NOMO-1 treated with DMSO at 0.1 percent for 48 hours (cell line): ENCODE data around the gene GAB4.
"Not testable (repeated sequence)": the region's sequence is repeated elsewhere in the genome, so short reads cannot be mapped to it uniquely, and the experiment has no call there.

ENCODE experiments used
- DNase-seq: peaks from one replicate; lab custom pipeline; 2025; ENCODE audit not compliant: unreplicated experiment; lab: John Stamatoyannopoulos, UW

GAB4 gene

GRCh38 chr22:16959345-16959930 lies 48.6 kb downstream of the GAB4 start:
- no peak for DNase-seq

- DNase-seq: no peak
Observed at GRCh38 chr22:16958475-16958874, 49.5 kb downstream of the GAB4 start.

DNA sequence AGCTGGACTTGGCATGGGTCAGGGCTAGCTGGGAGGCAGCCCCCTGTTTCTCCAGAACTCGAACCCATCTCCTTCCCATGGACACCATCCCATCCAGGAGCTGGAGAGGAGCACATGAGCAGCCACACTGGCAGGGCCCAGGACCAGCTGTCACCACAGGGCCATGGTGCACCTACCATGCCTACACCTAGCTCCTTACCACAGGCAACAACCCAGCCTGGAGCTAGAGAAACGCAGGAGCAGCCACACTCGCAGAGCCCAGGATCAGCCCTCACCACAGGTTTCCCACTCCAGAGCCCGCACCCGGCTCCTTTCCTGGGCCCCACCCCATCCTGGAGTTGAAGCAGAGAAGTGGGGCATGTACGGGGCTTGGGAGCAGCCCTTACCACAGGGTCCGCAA lies 50.2 kb downstream of the GAB4 start:
- no peak for DNase-seq

GRCh38 chr22:16956290-16956689 lies 51.7 kb downstream of the GAB4 start:
- DNase-seq: no peak

DNA sequence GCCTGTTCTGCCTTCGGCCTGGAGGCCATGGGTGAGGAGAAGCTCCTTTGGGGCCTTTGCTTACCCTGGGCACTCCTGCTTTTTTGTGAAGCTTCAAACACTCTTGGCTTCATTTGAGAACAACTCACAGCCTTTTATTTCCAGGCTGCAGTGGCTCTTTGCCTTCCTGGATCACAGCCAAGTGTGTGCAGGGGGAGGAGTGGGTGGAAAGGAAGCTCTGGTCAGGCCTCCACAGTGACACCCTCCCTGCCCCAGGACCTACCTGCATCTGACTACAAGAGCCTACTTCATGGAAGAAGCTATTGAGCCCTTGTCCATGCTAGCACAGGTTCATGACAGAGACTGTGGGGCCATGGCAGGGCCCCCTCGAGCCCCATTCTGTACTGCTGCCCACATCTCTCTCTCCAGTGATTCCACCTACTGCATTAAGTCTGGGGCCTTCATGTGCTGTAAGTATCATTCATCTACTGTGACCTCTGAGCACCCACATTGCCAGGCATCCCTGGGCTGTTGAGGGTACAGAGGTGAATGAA lies 52.3 kb downstream of the GAB4 start:
- no peak for DNase-seq

- no peak for DNase-seq
Observed at GRCh38 chr22:16955081-16955480, 52.9 kb downstream of the GAB4 start.

DNA sequence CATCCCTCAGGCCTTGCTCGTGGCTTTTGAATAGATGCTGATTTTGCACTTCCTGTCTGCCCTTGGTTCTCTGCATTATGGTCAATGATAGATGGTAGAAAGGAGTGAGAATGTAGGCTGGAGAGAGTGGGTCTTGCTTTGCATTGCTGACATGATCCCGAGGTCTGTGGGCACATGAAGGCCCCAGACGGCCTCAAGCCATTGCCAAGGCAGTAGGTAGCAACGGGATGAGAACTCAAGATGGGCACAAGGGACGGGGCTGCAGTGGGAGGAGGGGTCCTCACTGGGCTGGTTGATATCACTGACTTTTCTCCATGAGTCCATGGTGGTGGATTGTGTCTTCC lies 54.0 kb downstream of the GAB4 start:
- no peak for DNase-seq

DNA sequence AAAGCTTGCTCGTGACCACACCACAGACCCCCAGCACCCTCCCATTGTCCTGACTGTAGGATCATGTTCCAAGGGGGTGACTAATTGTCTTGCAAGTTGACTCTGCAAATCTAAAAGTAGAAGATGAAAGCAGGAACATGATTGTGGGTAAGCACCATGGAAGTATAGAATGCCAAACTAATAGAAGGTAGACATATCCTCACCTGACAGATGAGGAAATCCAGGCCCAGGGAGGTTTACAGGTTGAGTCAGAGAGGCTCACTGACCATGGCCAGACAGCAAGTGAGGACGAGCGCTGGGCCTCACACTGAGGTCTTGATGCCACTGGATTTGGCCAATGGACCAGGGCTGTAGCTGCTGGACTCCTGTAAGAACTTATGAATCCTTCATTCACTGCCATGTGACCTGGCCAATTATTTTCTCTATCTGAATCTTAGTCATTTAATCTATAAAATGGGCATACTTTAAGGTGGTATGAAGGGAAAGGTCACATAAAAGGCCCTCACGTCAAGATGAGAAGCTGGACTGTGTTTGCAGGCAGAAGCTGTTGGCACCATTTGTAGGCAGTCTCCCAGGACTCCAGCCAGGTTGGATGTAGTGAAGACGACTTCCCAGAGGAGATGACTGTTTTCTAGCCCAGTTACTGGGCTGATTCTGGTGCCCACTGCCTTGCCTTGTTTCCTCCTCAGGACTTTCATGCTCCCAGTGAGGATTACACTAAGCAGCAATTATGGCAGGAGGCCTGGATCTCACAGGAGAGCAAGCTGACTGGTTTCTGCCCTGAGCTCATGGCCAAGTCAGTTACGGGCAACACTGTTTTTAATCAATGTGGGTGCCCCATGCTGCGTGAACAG lies 54.6 kb downstream of the GAB4 start:
- no peak for DNase-seq

- no peak for DNase-seq
Observed at GRCh38 chr22:16949561-16949960, 58.5 kb downstream of the GAB4 start.

DNA sequence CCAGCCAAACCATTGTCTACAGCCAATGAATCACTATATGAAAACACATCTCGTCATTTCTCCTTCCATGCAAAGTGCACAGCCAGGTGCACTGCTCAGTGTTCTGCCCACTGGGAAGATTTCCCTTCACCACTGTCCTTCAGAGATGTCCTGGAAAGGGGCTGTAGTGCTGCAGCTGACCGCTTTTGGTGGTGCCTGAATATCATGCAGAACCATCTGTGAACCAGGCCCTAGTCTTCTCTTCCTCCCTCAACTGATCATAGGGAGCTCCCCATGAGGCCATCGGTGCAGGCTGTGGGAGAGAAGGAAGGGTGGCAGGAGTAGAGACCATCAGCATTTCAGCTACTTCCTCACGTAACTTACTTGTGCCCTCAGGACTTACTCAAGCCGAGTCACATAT lies 70.2 kb downstream of the GAB4 start:
- no peak for DNase-seq

- not testable (repeated sequence) for DNase-seq
Observed at GRCh38 chr22:16937209-16937608, 70.8 kb downstream of the GAB4 start.

GRCh38 chr22:16936625-16937024 lies 71.4 kb downstream of the GAB4 start:
- DNase-seq: no peak

DNA sequence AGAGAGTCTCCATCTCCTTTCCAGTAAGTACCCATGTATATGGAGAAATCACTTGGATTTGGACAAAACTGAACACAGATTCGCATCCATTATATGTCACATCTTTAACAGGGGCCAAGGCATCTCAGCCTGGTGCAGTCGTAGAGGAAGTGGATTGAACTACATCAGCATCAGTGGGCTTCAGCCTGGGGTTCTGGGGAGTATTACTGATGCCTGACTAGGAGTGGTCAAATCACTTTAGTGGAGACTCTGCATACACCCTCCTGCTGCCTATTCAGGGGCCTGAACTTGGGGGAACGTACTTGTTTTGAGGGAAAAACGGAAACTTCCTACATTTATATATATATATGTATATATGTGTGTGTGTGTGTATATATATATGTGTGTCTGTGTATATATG lies 72.8 kb downstream of the GAB4 start:
- no peak for DNase-seq

- DNase-seq: no peak
Observed at GRCh38 chr22:16933291-16934282, 74.4 kb downstream of the GAB4 start.

GRCh38 chr22:16932577-16932976 lies 75.4 kb downstream of the GAB4 start:
- no peak for DNase-seq

DNA sequence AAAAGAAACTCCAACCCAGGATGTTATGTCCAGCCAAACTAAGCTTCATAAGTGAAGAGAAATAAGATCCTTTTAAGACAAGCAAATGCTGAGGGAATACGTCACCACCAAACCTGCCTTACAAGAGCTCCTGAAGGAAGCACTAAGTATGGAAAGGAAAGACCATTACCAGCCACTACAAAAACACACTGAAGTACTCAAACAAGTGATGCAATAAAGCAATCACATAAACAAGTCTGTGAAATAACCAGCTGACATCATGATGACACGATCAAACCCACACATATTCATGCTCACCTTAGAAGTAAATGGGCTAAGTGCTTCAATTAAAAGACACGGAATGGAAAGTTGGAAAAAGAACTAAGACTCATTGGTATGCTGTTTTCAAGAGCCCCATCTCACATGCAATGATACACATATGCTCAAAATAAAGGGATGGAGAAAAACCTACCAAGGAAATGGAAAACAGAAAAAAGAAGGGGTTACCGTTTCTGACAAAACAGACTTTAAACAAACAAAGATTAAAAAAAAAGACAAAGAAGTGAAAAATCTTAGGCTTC lies 82.5 kb downstream of the GAB4 start:
- DNase-seq: no peak

GRCh38 chr22:16922706-16923105 lies 85.3 kb downstream of the GAB4 start:
- DNase-seq: no peak

DNA sequence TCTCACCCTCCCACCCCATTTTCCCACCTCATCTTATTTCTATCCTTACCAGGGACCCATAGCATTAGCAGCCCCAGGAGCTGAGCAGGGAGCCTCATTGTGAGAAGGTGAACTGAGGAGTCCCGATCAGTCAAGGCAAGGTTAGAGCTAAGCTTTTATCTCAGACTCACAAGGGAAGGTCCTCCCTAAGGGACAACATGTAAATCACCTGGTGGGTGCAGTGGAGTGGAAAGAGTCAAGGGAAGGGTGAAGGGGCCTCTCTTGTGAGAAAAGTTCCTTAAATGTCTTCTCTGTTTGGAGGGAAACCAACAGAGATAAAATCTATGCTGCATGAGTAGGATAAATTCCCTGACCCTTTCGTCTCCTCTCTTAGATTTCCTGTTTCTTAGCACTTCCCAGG lies 85.9 kb downstream of the GAB4 start:
- DNase-seq: no peak

DNA sequence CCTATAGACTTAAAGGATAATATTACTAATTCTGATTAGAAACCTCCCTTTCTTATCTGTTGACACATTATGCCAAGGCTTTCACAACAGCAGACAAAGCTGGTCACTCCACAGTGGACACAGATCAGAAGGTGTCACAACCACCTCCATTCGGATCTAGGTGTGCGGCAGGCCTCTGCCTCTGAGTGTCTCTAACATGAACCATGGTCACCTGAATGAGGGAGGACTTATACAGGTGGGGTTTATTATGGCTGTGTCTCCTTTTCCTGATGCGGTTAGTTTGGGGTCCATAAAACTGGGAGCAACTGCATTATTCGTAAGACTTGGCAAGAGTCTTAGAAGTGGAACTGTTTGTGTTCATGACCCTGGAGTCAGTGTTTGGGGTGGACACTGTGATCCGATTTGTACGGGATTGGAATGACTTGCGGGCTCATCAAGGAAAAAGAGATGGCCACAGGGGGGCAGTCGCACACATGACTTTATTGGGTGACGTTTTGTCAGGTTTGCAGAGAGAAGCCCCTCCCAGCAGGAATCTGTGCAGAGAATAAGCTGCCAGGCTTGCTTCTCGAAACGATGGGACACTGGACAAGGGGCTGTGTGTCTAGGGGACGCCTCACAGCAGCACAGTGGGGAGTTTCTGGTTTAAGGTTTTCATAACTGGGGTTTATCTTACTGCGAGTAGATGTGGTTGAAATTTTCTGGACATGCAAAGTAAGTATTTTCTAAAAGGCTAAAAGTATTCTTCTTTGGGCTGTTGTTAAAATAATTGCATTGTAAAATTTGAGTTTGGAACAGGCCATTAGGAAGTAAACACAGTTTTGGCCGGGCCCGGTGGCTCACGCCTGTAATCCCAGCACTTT lies 90.6 kb downstream of the GAB4 start:
- DNase-seq: peak; percentile 59

DNA sequence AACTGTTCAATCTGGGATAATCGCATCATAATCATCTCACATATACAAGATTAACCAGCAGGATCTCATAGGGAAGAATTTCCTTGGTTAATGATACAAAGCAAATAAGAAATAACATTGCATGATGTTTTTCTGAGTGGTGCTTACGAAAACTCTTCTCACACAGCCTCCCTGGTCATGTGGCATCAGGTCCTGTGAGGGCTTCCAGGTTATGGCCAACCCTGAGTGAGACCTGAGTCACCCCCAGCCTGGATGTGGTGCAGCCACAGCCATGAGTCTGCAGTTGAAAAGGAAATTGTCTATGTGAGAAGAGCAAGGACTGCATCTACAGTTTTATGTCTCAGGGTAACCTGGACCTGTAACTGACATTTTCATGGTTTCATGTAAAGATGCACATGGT lies 92.3 kb downstream of the GAB4 start:
- DNase-seq: peak; percentile 32
